Thyroid gland (tissue), 4 donors: ENCODE data around the gene TBC1D1.

Experiments used
- CTCF ChIP-seq, 6 experiments: fragments of 200-600 bp in 3 of 6; fragments of 450-650 bp in 3 of 6; sonication (generic) in 3 of 6; IDR thresholded peaks; one replicate each; pipeline ENCODE4 v1.5.1; 2016 to 2019; ENCODE audit warnings: antibody characterized with exemption in 6 of 6, mild to moderate bottlenecking in 2 of 6, inconsistent platforms in 1 of 6, moderate library complexity in 1 of 6
- POLR2A ChIP-seq, 2 donors: fragments of 450-650 bp; IDR thresholded peaks; one replicate each; pipeline ENCODE4 v1.6.1; 2017; ENCODE audit warnings: antibody characterized with exemption in 2 of 2, mild to moderate bottlenecking in 2 of 2, moderate library complexity in 1 of 2

- TF ChIP-seq CTCF (IDR thresholded peaks at IDR 0.05): no peak
- TF ChIP-seq POLR2A (IDR thresholded peaks at IDR 0.05): peak in 1 of 2 donors; percentile 19
These were observed 102.9 kb downstream of the TBC1D1 start for GRCh38 chr4:37993806-37994205.
